HepG2 (cell line): Measurements from ENCODE around the gene NKD1. TPM values are rescaled to one million over a fixed set of nuclear protein-coding genes. Genes with fewer than 3 reads are reported as not detected.

Source experiments
- ASH2L ChIP-seq: fragments of 300-600, 200-600 bp; sonication (generic); IDR thresholded peaks from 2 replicates; pipeline ENCODE4 v1.7.0; 2017; ENCODE audit warnings: low read depth, mild to moderate bottlenecking, moderate library complexity, mixed read lengths, low read length; ENCODE audit not compliant: insufficient read length
- ATF4 ChIP-seq, 2 experiments: fragments of 450-650 bp in 1 of 2; sonication (generic) in 1 of 2; formaldehyde crosslinking; IDR thresholded peaks; 2 replicates each; pipeline versions ENCODE4 v1.5.0 to v1.8.0; 2020 to 2022; ENCODE audit warnings: mild to moderate bottlenecking in 1 of 2, missing genetic modification reagents in 1 of 2
- ERF ChIP-seq: IDR thresholded peaks from 2 replicates; pipeline ENCODE4 v1.6.1; 2018; ENCODE audit warnings: missing biosample characterization, missing genetic modification reagents
- FOXP1 ChIP-seq, 2 experiments: fragments of 450-650 bp in 1 of 2; IDR thresholded peaks; 2 replicates each; pipeline ENCODE4 v1.6.1; 2017 to 2018; ENCODE audit warnings: antibody characterized with exemption in 1 of 2
- GABPA ChIP-seq, 2 experiments: IDR thresholded peaks; 2 replicates each; pipeline ENCODE4 v1.6.1; 2011 to 2016; ENCODE audit warnings: low read depth in 2 of 2, low read length in 1 of 2, missing biosample characterization in 1 of 2, missing genetic modification characterization in 1 of 2
- HNF4G ChIP-seq, 2 experiments: sonication (generic) in 1 of 2; formaldehyde crosslinking in 1 of 2; IDR thresholded peaks; 2 replicates each; pipeline versions ENCODE4 v1.4.0 to v1.6.1; 2011 to 2020; ENCODE audit warnings: borderline replicate concordance in 2 of 2, low read depth in 2 of 2, mild to moderate bottlenecking in 2 of 2, low read length in 1 of 2, missing genetic modification reagents in 1 of 2, moderate library complexity in 1 of 2
- HNRNPLL ChIP-seq: fragments of 200-400 bp; formaldehyde crosslinking; IDR thresholded peaks from 2 replicates; pipeline ENCODE4 v1.6.1; 2017; ENCODE audit warnings: mild to moderate bottlenecking, low read depth, low read length; ENCODE audit not compliant: poor library complexity, severe bottlenecking
- IKZF5 ChIP-seq: IDR thresholded peaks from 2 replicates; pipeline ENCODE4 v1.6.1; 2018; ENCODE audit warnings: missing genetic modification reagents, mild to moderate bottlenecking, missing compliant biosample characterization
- MNT ChIP-seq: fragments of 450-650 bp; IDR thresholded peaks from 2 replicates; pipeline ENCODE4 v1.6.1; 2016
- NFE2 ChIP-seq: sonication (generic); formaldehyde crosslinking; IDR thresholded peaks from 2 replicates; pipeline ENCODE4 v1.4.0; 2020; ENCODE audit warnings: missing genetic modification reagents
- TAF15 ChIP-seq: fragments of 200-400 bp; formaldehyde crosslinking; IDR thresholded peaks from one replicate; pipeline ENCODE4 v1.6.1; 2018; ENCODE audit warnings: mild to moderate bottlenecking, low read depth, low read length; ENCODE audit not compliant: poor library complexity, severe bottlenecking
- TEAD2 ChIP-seq: sonication (generic); formaldehyde crosslinking; IDR thresholded peaks from 2 replicates; pipeline ENCODE4 v1.9.0; 2021; ENCODE audit warnings: missing genetic modification reagents
- XRCC5 ChIP-seq: fragments of 200-400 bp; formaldehyde crosslinking; optimal IDR thresholded peaks from 2 replicates; pipeline ENCODE3; 2017; ENCODE audit warnings: mild to moderate bottlenecking, low read length
- ZNF224 ChIP-seq: sonication (generic); formaldehyde crosslinking; IDR thresholded peaks from 2 replicates; pipeline ENCODE4 v1.5.0; 2020; ENCODE audit warnings: mild to moderate bottlenecking, missing genetic modification reagents
- ZNF296 ChIP-seq: sonication (generic); formaldehyde crosslinking; conservative IDR thresholded peaks from 2 replicates; pipeline ENCODE4 v1.5.0; 2020; ENCODE audit warnings: mild to moderate bottlenecking, missing genetic modification reagents
- ZNF44 ChIP-seq: sonication (generic); formaldehyde crosslinking; IDR thresholded peaks from 2 replicates; pipeline ENCODE4 v1.5.1; 2020; ENCODE audit warnings: mild to moderate bottlenecking, missing genetic modification reagents
- ZNF589 ChIP-seq: sonication (generic); formaldehyde crosslinking; conservative IDR thresholded peaks from 2 replicates; pipeline ENCODE4 v1.8.0; 2022; ENCODE audit warnings: mild to moderate bottlenecking, moderate library complexity, missing genetic modification reagents
- ZSCAN21 ChIP-seq: sonication (generic); formaldehyde crosslinking; IDR thresholded peaks from 2 replicates; pipeline ENCODE4 v1.8.0; 2022; ENCODE audit warnings: mild to moderate bottlenecking, missing genetic modification reagents, moderate library complexity, borderline replicate concordance
- polyA plus RNA-seq, 8 experiments: library from polyadenylated mRNA; depleted of rRNA in 3 of 8; stranded (reverse) in 7 of 8; unstranded in 1 of 8; fragments of >200 nt; fragmentation: Illumina TruSeq in 4 of 8; extraction: Trizol in 4 of 8; gene quantifications; 2 replicates each; pipeline versions ENCODE4 v1.2.1 to v1.2.3, GENCODE V29; 2011 to 2016; ENCODE audit warnings: low read depth in 4 of 8, missing spikeins in 1 of 8, mixed read lengths in 1 of 8; ENCODE audit not compliant: insufficient read depth in 1 of 8
- total RNA-seq, 5 experiments: library from RNA; depleted of rRNA; stranded (reverse); fragments of >200 nt; fragmentation: Illumina TruSeq; extraction: Trizol; gene quantifications; 2 replicates each; pipeline ENCODE4 v1.2.3, GENCODE V29; 2016; ENCODE audit warnings: low read depth in 1 of 5
- TF ChIP-seq, protein P1 (sequence below): sonication (generic); formaldehyde crosslinking; IDR thresholded peaks from 2 replicates; pipeline ENCODE4 v1.8.0; 2022; ENCODE audit warnings: mild to moderate bottlenecking, missing genetic modification reagents; ENCODE audit not compliant: insufficient replicate concordance
- TF ChIP-seq, protein P2 (sequence below): sonication (generic); formaldehyde crosslinking; IDR thresholded peaks from 2 replicates; pipeline ENCODE4 v1.8.0; 2022; ENCODE audit warnings: missing genetic modification reagents, mild to moderate bottlenecking, inconsistent platforms, borderline replicate concordance

NKD1 gene
- total and polyA plus RNA-seq, 2 of the 13 experiments (the other 11 are each of a cell fraction or from before 2014, with no cell fraction given), result 70.4 to 121 TPM

GRCh38 chr16:50505714-50506542 lies 42.3 kb upstream of the NKD1 start (continued):
- peak; percentile 68 for TF ChIP-seq HNF4G (IDR thresholded peaks at IDR 0.05; ENCODE audit: borderline replicate concordance, low read depth, low read length)
- TF ChIP-seq HNF4G (CRISPR knock-in tag; IDR thresholded peaks at IDR 0.05; ENCODE audit: borderline replicate concordance, low read depth), result peak; percentile 62; the same call in 1 of the 2 replicates
- TF ChIP-seq ERF (CRISPR knock-in tag), result peak; percentile 16; the same call in 1 of the 2 replicates
- no peak for TF ChIP-seq MNT
- TF ChIP-seq GABPA (IDR thresholded peaks at IDR 0.05; ENCODE audit: low read depth, low read length), result 0 out of 2 replicates have a peak, but pooled peaks have one; percentile 7
- no peak for TF ChIP-seq GABPA (CRISPR knock-in tag; IDR thresholded peaks at IDR 0.05; ENCODE audit: low read depth)
- peak; percentile 41 for TF ChIP-seq HNRNPLL
- TF ChIP-seq ZNF296 (CRISPR knock-in tag), result 0 out of 2 replicates have a peak, but pooled peaks have one; percentile 43
- TF ChIP-seq, protein P1, sequence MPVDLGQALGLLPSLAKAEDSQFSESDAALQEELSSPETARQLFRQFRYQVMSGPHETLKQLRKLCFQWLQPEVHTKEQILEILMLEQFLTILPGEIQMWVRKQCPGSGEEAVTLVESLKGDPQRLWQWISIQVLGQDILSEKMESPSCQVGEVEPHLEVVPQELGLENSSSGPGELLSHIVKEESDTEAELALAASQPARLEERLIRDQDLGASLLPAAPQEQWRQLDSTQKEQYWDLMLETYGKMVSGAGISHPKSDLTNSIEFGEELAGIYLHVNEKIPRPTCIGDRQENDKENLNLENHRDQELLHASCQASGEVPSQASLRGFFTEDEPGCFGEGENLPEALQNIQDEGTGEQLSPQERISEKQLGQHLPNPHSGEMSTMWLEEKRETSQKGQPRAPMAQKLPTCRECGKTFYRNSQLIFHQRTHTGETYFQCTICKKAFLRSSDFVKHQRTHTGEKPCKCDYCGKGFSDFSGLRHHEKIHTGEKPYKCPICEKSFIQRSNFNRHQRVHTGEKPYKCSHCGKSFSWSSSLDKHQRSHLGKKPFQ (CRISPR knock-in tag), result no peak
- TF ChIP-seq ASH2L, result peak; percentile 57
- TF ChIP-seq, protein P2, sequence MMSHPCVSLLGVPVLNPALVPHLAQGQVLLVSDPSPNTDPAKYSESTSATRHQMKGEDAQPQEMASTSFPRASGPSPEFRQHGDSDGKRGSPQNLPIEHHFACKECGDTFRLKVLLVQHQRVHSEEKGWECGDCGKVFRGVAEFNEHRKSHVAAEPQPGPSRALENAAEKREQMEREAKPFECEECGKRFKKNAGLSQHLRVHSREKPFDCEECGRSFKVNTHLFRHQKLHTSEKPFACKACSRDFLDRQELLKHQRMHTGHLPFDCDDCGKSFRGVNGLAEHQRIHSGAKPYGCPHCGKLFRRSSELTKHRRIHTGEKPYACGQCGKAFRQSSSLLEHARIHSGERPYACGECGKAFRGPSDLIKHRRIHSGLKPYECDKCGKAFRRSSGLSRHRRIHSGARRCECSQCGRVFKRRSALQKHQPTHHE (CRISPR knock-in tag), result 0 out of 2 replicates have a peak, but pooled peaks have one; percentile 35
- no peak for TF ChIP-seq XRCC5
- no peak; the same call in 1 of the 2 replicates for TF ChIP-seq IKZF5 (CRISPR knock-in tag)
- TF ChIP-seq TAF15, result no peak
- peak; percentile 54; the same call in 1 of the 2 replicates for TF ChIP-seq ZSCAN21
- TF ChIP-seq ZNF44 (CRISPR knock-in tag), result no peak
- 0 out of 2 replicates have a peak, but pooled peaks have one; percentile 19 for TF ChIP-seq ZNF589 (CRISPR knock-in tag)
- TF ChIP-seq FOXP1 (IDR thresholded peaks at IDR 0.05), result no peak
- peak; percentile 58; the same call in 1 of the 2 replicates for TF ChIP-seq FOXP1 (CRISPR knock-in tag; IDR thresholded peaks at IDR 0.05)
- no peak for TF ChIP-seq NFE2 (CRISPR knock-in tag)
- no peak for TF ChIP-seq ZNF224 (CRISPR knock-in tag)
- TF ChIP-seq ATF4 (CRISPR knock-in tag; IDR thresholded peaks at IDR 0.05), result no peak
- TF ChIP-seq TEAD2 (CRISPR knock-in tag), result no peak
